Gastroesophageal sphincter (tissue), 3 donors: ENCODE results near the gene KCNA10.

ENCODE experiments used
- CTCF ChIP-seq, 4 experiments: fragments of 200-600 bp in 2 of 4; fragments of 450-650 bp in 2 of 4; sonication (generic) in 1 of 4; IDR thresholded peaks; one replicate each; pipeline ENCODE4 v1.5.1; 2017 to 2019; ENCODE audit warnings: antibody characterized with exemption in 4 of 4, mild to moderate bottlenecking in 2 of 4, moderate library complexity in 2 of 4
- EP300 ChIP-seq: sonication (generic); formaldehyde crosslinking; IDR thresholded peaks from one replicate; pipeline ENCODE4 v1.6.1; 2017; ENCODE audit warnings: antibody characterized with exemption, mild to moderate bottlenecking
- POLR2A ChIP-seq, 2 donors: fragments of 450-650 bp; IDR thresholded peaks; one replicate each; pipeline ENCODE4 v1.6.1; 2017; ENCODE audit warnings: antibody characterized with exemption in 2 of 2, mild to moderate bottlenecking in 2 of 2, moderate library complexity in 1 of 2
- POLR2AphosphoS5 ChIP-seq: sonication (generic); formaldehyde crosslinking; IDR thresholded peaks from one replicate; pipeline ENCODE4 v1.6.1; 2017; ENCODE audit warnings: antibody characterized with exemption

- TF ChIP-seq CTCF (IDR thresholded peaks at IDR 0.05) (no peak), POLR2A (IDR thresholded peaks at IDR 0.05) (no peak), POLR2AphosphoS5 (no peak), EP300 (no peak)
Observed at GRCh38 chr1:110508028-110508940, 10.7 kb downstream of the KCNA10 start.
